Measurements from ENCODE around the gene SPATA33. TPM values are rescaled to one million over a fixed set of nuclear protein-coding genes. Genes with fewer than 3 reads are reported as not detected.

SPATA33 gene
- total RNA-seq, 1 experiment from 2014 or later: 19.7 TPM

DNA sequence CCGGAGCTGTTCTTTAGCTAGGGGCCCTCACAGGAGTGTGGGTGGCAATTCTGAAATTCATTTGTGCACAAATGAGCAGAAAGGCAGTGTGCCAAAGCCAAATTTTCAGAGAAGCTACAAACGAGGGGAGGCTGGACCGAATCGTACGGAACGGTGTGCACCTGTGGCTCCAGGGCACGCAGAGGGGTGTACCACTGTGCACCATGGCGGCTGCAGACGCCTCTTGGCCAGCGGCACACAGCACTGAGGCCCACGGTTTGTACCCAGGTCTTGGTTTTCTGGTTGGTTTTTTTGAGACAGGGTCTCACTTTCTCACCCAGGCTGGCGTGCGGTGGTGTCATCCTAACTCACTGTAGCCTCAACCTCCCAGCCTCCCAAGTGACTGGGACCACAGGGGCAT lies 15.1 kb upstream of the SPATA33 start:
- DNase-seq: no peak
- H3K36me3 Mint-ChIP-seq (ENCODE audit: insufficient read depth, unreplicated experiment): peaks cover 70% of the 10 kb centered on the region
- POLR2A ChIA-PET: no interaction called here

GRCh38 chr16:89643769-89644300 lies 13.8 kb upstream of the SPATA33 start:
- no peaks in the 10 kb centered on the region for H3K27me3 ChIP-seq (replicated peaks; ENCODE audit: control insufficient read depth, insufficient read depth, low read length)
- CTCF ChIA-PET: no interaction called here
- H3K9me3 ChIP-seq: no peaks in the 10 kb centered on the region
- TF ChIP-seq, protein P1, sequence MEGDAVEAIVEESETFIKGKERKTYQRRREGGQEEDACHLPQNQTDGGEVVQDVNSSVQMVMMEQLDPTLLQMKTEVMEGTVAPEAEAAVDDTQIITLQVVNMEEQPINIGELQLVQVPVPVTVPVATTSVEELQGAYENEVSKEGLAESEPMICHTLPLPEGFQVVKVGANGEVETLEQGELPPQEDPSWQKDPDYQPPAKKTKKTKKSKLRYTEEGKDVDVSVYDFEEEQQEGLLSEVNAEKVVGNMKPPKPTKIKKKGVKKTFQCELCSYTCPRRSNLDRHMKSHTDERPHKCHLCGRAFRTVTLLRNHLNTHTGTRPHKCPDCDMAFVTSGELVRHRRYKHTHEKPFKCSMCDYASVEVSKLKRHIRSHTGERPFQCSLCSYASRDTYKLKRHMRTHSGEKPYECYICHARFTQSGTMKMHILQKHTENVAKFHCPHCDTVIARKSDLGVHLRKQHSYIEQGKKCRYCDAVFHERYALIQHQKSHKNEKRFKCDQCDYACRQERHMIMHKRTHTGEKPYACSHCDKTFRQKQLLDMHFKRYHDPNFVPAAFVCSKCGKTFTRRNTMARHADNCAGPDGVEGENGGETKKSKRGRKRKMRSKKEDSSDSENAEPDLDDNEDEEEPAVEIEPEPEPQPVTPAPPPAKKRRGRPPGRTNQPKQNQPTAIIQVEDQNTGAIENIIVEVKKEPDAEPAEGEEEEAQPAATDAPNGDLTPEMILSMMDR (IDR thresholded peaks at IDR 0.05; ENCODE audit: insufficient read depth in 1 of 2, low read depth in 1 of 2, low read length in 1 of 2, severe bottlenecking in 1 of 2, unreplicated experiment in 1 of 2): no peak
- Mint-ChIP-seq H3K27ac (ENCODE audit: unreplicated experiment) (no peak overlapping the region), H3K4me1 (ENCODE audit: low read depth, unreplicated experiment) (peaks cover 8% of the 10 kb centered on the region), H3K4me3 (ENCODE audit: unreplicated experiment) (no peak overlapping the region), H3K9me3 (ENCODE audit: unreplicated experiment) (no peaks in the 10 kb centered on the region), H3K36me3 (ENCODE audit: insufficient read depth, unreplicated experiment) (peaks cover 77% of the 10 kb centered on the region), H3K27me3 (ENCODE audit: insufficient read depth, unreplicated experiment) (no peaks in the 10 kb centered on the region)
- DNase-seq: no peak
- peaks cover 13% of the 10 kb centered on the region for H3K36me3 ChIP-seq (ENCODE audit: control insufficient read depth, insufficient read depth, low read length)
- POLR2A ChIA-PET: no interaction called here
- BruUV-seq (replicated peaks): no TSS peak
- intact Hi-C loops (cut with micrococcal nuclease; ENCODE audit: unreplicated experiment): no loop called here
- H3K4me3 ChIP-seq (ENCODE audit: low read depth, low read length): no peak overlapping the region
- H3K4me1 ChIP-seq: no peaks in the 10 kb centered on the region

More for the DNA sequence above, 15.1 kb upstream of the SPATA33 start:
- peaks cover 13% of the 10 kb centered on the region for H3K36me3 ChIP-seq (ENCODE audit: control insufficient read depth, insufficient read depth, low read length)
- TF ChIP-seq, protein P1 (IDR thresholded peaks at IDR 0.05; ENCODE audit: insufficient read depth in 1 of 2, low read depth in 1 of 2, low read length in 1 of 2, severe bottlenecking in 1 of 2, unreplicated experiment in 1 of 2): no peak
- Mint-ChIP-seq H3K4me1 (ENCODE audit: low read depth, unreplicated experiment) (peaks cover 8% of the 10 kb centered on the region), H3K4me3 (ENCODE audit: unreplicated experiment) (no peak overlapping the region), H3K9me3 (ENCODE audit: unreplicated experiment) (no peaks in the 10 kb centered on the region), H3K27ac (ENCODE audit: unreplicated experiment) (no peak overlapping the region), H3K27me3 (ENCODE audit: insufficient read depth, unreplicated experiment) (no peaks in the 10 kb centered on the region)
- BruUV-seq (replicated peaks): no TSS peak
- no peaks in the 10 kb centered on the region for H3K4me1 ChIP-seq
- CTCF ChIA-PET: interaction anchor here (0.6 to 1.9 kb wide), 4 partner anchors 9 to 43 kb away, joined by 3 to 9 read pairs (median 6); no protein-coding TSS in a partner anchor
- intact Hi-C loops (cut with micrococcal nuclease; ENCODE audit: unreplicated experiment): no loop called here
- H3K4me3 ChIP-seq (ENCODE audit: low read depth, low read length): no peak overlapping the region
- H3K9me3 ChIP-seq: no peaks in the 10 kb centered on the region
- no peaks in the 10 kb centered on the region for H3K27me3 ChIP-seq (replicated peaks; ENCODE audit: control insufficient read depth, insufficient read depth, low read length)

GRCh38 chr16:89645122-89645521 lies 12.5 kb upstream of the SPATA33 start:
- Histone ChIP-seq H3K36me3 (ENCODE audit: control insufficient read depth, insufficient read depth, low read length) (peaks cover 15% of the 10 kb centered on the region), H3K9me3 (no peaks in the 10 kb centered on the region), H3K27me3 (replicated peaks; ENCODE audit: control insufficient read depth, insufficient read depth, low read length) (no peaks in the 10 kb centered on the region), H3K4me3 (ENCODE audit: low read depth, low read length) (no peak overlapping the region), H3K4me1 (no peaks in the 10 kb centered on the region)
- POLR2A ChIA-PET: no interaction called here
- CTCF ChIA-PET: interaction anchor here (0.9 kb wide), 1 partner anchor 30 kb away, joined by 4 read pairs; no protein-coding TSS in a partner anchor
- no peak for DNase-seq
- Mint-ChIP-seq H3K4me1 (ENCODE audit: low read depth, unreplicated experiment) (peaks cover 8% of the 10 kb centered on the region), H3K27ac (ENCODE audit: unreplicated experiment) (no peak overlapping the region), H3K27me3 (ENCODE audit: insufficient read depth, unreplicated experiment) (no peaks in the 10 kb centered on the region), H3K4me3 (ENCODE audit: unreplicated experiment) (no peak overlapping the region), H3K9me3 (ENCODE audit: unreplicated experiment) (no peaks in the 10 kb centered on the region), H3K36me3 (ENCODE audit: insufficient read depth, unreplicated experiment) (peaks cover 80% of the 10 kb centered on the region)
- TF ChIP-seq, protein P1 (IDR thresholded peaks at IDR 0.05; ENCODE audit: insufficient read depth in 1 of 2, low read depth in 1 of 2, low read length in 1 of 2, severe bottlenecking in 1 of 2, unreplicated experiment in 1 of 2): no peak
- no TSS peak for BruUV-seq (replicated peaks)
- intact Hi-C loops (cut with micrococcal nuclease; ENCODE audit: unreplicated experiment): no loop called here
